Measurements from ENCODE around the gene PIK3R4.

Gene PIK3R4

GRCh38 chr3:130644628-130645253 lies 101.9 kb downstream of the PIK3R4 start:
- TF ChIP-seq, protein P1, sequence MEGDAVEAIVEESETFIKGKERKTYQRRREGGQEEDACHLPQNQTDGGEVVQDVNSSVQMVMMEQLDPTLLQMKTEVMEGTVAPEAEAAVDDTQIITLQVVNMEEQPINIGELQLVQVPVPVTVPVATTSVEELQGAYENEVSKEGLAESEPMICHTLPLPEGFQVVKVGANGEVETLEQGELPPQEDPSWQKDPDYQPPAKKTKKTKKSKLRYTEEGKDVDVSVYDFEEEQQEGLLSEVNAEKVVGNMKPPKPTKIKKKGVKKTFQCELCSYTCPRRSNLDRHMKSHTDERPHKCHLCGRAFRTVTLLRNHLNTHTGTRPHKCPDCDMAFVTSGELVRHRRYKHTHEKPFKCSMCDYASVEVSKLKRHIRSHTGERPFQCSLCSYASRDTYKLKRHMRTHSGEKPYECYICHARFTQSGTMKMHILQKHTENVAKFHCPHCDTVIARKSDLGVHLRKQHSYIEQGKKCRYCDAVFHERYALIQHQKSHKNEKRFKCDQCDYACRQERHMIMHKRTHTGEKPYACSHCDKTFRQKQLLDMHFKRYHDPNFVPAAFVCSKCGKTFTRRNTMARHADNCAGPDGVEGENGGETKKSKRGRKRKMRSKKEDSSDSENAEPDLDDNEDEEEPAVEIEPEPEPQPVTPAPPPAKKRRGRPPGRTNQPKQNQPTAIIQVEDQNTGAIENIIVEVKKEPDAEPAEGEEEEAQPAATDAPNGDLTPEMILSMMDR (IDR thresholded peaks at IDR 0.05; ENCODE audit: control insufficient read depth, insufficient read depth, low read depth, low read length, missing control alignments): no peak
- no peak for DNase-seq (ENCODE audit: low read depth)
- no peak overlapping the region for H3K4me3 ChIP-seq (ENCODE audit: control insufficient read depth, low read depth, low read length)

DNA sequence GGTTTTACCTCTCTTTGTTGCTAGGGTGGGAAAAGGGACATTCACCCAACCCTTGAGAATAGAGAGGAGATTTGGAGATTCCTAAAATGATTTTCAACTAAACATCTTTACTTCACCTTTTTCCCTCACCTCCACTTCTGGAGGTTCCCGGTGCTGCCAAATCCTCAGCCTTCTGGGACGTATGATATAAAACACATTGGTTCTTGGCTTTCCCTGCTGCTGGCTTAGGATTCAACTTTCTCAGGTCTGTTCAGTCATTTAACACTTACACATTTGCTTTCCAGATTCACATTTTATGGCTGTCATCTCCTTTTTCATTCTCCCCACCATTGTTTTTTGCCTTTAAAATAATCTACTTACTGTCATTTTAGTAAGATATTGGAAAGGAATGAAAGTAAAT lies 106.6 kb downstream of the PIK3R4 start:
- no peak for DNase-seq (ENCODE audit: low read depth)
- no peak overlapping the region for H3K4me3 ChIP-seq (ENCODE audit: control insufficient read depth, low read depth, low read length)
- TF ChIP-seq, protein P1 (IDR thresholded peaks at IDR 0.05; ENCODE audit: control insufficient read depth, insufficient read depth, low read depth, low read length, missing control alignments): no peak

DNA sequence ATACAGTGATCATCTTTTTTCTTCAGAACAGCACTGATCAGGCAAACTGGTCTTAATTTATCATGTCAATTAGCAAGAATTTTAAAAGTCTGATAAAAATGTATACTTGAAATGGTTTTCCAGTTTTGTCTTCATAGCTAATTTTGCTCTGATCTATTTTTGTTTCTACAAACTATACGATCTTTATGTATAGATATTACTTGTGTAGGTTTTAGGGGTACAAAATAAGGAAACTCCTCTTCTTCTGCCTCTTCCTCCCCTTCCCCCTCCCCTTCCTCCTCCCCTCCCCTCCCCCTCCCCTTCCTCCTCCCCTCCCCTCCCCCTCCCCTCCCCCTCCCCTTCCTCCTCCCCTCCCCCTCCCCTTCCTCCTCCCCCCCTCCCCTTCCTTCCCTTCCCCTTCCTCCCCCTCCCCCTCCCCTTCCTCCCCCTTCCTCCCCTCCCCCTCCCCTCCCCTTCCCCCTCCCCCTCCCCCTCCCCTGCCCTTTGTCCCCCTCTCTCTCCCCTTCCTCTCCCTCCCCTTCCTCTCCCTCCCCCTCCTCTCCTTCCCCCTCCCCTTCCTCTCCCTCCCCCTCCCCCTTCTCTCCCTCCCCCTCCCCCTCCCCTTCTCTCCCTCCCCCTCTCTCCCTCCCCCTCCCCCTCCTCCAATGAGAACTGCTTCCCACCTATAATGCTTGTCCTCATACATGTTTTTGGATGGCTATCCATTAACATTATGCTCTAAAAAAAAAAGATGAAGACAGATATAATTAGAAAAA lies 110.0 kb downstream of the PIK3R4 start:
- no peak overlapping the region for H3K4me3 ChIP-seq (ENCODE audit: control insufficient read depth, low read depth, low read length)
- TF ChIP-seq, protein P1 (IDR thresholded peaks at IDR 0.05; ENCODE audit: control insufficient read depth, insufficient read depth, low read depth, low read length, missing control alignments): no peak
- DNase-seq (ENCODE audit: low read depth): no peak

GRCh38 chr3:130635978-130636377 lies 110.7 kb downstream of the PIK3R4 start:
- DNase-seq (ENCODE audit: low read depth): no peak
- H3K4me3 ChIP-seq (ENCODE audit: control insufficient read depth, low read depth, low read length): no peak overlapping the region
- TF ChIP-seq, protein P1 (IDR thresholded peaks at IDR 0.05; ENCODE audit: control insufficient read depth, insufficient read depth, low read depth, low read length, missing control alignments): no peak

DNA sequence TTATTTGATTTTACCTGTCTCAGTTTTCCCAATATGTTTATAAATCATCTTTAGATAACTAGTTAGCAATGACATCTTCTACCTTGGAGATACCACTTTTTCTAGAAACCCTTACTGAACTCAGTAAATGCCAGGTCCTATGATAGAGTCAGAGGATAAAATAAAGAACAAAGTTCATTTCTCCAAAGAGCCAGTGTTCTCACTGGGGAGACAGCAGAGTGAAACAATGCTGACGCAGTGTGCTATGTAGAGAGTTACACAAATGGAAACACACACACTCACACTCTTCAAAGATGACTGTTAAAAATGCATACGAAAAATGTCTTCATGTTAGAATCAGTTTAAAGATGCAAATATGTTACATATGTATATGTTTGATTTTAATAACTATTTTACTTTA lies 111.3 kb downstream of the PIK3R4 start:
- TF ChIP-seq, protein P1 (IDR thresholded peaks at IDR 0.05; ENCODE audit: control insufficient read depth, insufficient read depth, low read depth, low read length, missing control alignments): no peak
- no peak overlapping the region for H3K4me3 ChIP-seq (ENCODE audit: control insufficient read depth, low read depth, low read length)
- no peak for DNase-seq (ENCODE audit: low read depth)
